ENCODE data around the gene PPME1.
"Not testable (repeated sequence)": the region's sequence is repeated elsewhere in the genome, so short reads cannot be mapped to it uniquely, and the experiment has no call there.

The PPME1 gene

DNA sequence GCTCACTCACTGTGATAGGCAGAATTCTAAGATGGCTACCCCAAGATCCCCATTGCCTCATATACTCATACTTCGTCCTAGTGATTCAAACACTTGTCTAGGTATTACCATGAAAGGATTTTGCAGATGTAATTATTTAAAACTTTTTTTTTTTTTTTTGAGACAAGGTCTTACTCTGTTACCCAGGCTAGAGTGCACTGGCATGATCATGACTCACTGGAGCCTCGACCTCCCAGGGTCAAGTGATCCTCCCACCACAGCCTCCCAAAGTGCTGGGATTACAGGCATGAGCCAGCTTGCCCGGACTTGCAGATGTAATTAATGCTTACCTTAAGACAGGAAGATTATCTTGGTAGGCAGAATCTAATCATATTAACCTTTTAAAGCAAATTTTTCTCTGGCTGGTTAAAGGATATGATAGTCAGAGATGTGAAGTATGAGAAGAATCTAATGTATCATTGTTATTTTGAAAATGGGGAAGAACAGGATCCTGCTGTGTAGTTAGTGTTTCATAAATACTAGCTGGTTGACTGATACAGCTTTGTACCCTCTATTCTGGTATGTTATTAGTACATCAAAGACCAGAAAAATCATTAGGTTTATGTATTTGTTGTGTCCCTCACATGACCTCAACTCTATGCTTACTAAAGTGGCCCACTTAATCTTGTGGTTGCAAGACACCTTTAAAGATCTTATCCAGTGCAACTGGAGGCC, 35.8 kb upstream of the PPME1 start:
- H3K4me1 ChIP-seq (ENCODE audit: insufficient read depth, insufficient read length): no peaks in the 10 kb centered on the region
- H3K27me3 ChIP-seq (ENCODE audit: insufficient read depth, insufficient read length): no peaks in the 10 kb centered on the region
- DNase-seq (ENCODE audit: low read depth, low spot score): no peak
- H3K4me3 ChIP-seq (ENCODE audit: insufficient read length, low read depth): no peak overlapping the region
- H3K9me3 ChIP-seq (ENCODE audit: insufficient read depth, low read length): peaks cover 23% of the 10 kb centered on the region
- no peak for TF ChIP-seq ZNF274 (IDR thresholded peaks at IDR 0.05; ENCODE audit: low read depth, low read length)
- no peak for TF ChIP-seq YY1 (IDR thresholded peaks at IDR 0.05; ENCODE audit: insufficient read depth, insufficient read length)
- no peak for TF ChIP-seq SUZ12 (IDR thresholded peaks at IDR 0.05; ENCODE audit: extremely low read depth, insufficient read depth, insufficient read length)
- H3K36me3 ChIP-seq (ENCODE audit: insufficient read depth, insufficient read length, low read length): peaks cover 73% of the 10 kb centered on the region
- H3K9ac ChIP-seq (ENCODE audit: insufficient read length, low read depth): no peak overlapping the region

DNA sequence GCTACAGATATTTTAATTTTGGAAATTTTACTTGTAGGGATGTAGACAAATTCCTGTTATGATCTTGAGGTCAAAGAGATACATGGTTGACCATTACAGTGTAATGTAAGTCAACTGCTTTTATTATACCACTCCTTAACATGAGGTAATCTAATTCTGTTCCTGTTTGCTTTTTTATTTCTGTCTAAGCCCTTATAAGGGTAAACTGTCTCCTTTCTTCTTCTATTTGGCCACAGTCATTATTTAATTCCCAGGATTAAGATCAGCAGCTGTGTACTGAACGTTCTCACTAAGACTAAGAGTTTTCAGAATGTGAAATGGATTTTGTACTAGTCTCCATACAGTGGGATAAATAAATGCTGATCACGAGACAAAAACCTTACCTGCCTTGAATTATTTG, 33.1 kb upstream of the PPME1 start:
- Histone ChIP-seq H3K36me3 (ENCODE audit: insufficient read depth, insufficient read length, low read length) (peaks cover 48% of the 10 kb centered on the region), H3K9me3 (ENCODE audit: insufficient read depth, low read length) (peaks cover 20% of the 10 kb centered on the region), H3K4me3 (ENCODE audit: insufficient read length, low read depth) (no peak overlapping the region), H3K9ac (ENCODE audit: insufficient read length, low read depth) (no peak overlapping the region), H3K27me3 (ENCODE audit: insufficient read depth, insufficient read length) (no peaks in the 10 kb centered on the region), H3K4me1 (ENCODE audit: insufficient read depth, insufficient read length) (no peaks in the 10 kb centered on the region)
- no peak for TF ChIP-seq YY1 (IDR thresholded peaks at IDR 0.05; ENCODE audit: insufficient read depth, insufficient read length)
- TF ChIP-seq ZNF274 (IDR thresholded peaks at IDR 0.05; ENCODE audit: low read depth, low read length): no peak
- TF ChIP-seq SUZ12 (IDR thresholded peaks at IDR 0.05; ENCODE audit: extremely low read depth, insufficient read depth, insufficient read length): no peak
- DNase-seq (ENCODE audit: low read depth, low spot score): no peak

DNA sequence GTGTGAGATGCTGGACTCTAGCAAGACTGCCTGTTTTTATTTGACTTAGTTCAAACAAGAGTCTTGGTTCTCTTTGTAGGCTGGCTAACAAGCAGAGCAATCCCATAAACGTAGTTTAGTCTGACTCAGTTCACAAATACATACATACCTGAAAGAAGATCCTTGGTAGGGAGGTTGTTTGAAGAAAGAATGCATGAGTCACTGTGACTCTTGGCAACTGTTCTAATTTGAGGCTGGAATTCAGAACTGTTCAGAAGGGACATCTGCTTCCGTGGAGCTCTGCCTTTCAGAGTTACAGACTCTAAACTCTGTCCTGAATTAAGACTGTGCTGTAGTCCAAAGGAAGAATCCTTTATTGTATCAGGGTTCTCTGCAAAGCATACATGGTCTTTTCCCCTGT, 32.5 kb upstream of the PPME1 start:
- H3K4me1 ChIP-seq (ENCODE audit: insufficient read depth, insufficient read length): no peaks in the 10 kb centered on the region
- H3K36me3 ChIP-seq (ENCODE audit: insufficient read depth, insufficient read length, low read length): peaks cover 42% of the 10 kb centered on the region
- no peak overlapping the region for H3K9ac ChIP-seq (ENCODE audit: insufficient read length, low read depth)
- no peaks in the 10 kb centered on the region for H3K27me3 ChIP-seq (ENCODE audit: insufficient read depth, insufficient read length)
- H3K4me3 ChIP-seq (ENCODE audit: insufficient read length, low read depth): no peak overlapping the region
- TF ChIP-seq ZNF274 (IDR thresholded peaks at IDR 0.05; ENCODE audit: low read depth, low read length): no peak
- TF ChIP-seq YY1 (IDR thresholded peaks at IDR 0.05; ENCODE audit: insufficient read depth, insufficient read length): no peak
- TF ChIP-seq SUZ12 (IDR thresholded peaks at IDR 0.05; ENCODE audit: extremely low read depth, insufficient read depth, insufficient read length): no peak
- peaks cover 20% of the 10 kb centered on the region for H3K9me3 ChIP-seq (ENCODE audit: insufficient read depth, low read length)
- DNase-seq (ENCODE audit: low read depth, low spot score): peak; percentile 5

DNA sequence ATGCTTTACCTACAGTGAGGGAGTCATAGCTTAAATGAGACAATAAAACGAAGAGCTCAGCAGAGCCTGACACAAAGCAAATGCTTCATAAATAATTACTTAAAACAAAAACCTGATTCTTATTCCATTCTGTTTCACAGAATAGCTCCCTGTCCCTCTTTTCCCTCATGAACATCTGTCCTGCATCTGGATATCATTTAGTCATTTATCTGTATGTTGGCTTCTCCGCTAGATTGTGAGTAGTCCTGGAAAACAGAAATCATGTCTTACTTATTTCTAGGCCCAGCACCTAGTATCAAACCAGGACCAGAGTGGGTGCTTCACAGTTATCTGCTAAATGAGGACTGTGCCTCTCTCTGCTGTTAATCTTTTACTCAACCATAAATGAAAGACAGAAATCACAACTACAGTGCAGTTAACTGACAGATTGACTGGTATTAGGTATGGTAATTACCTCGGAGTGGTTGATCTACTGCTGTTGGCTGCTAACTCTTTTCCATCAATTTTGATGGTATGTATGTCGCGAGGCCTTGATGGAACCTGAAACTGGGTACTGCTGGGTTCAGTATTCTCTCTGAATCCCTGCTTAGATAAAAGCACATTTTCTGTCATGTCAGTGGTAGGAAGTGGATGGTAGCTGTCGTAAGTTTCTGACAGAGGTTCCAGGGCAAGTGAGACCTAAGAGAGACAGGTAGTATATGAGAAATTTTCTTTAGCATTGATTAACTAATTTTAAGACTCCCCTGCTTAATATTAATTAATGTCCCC, 31.8 kb upstream of the PPME1 start:
- Histone ChIP-seq H3K9ac (ENCODE audit: insufficient read length, low read depth) (no peak overlapping the region), H3K4me3 (ENCODE audit: insufficient read length, low read depth) (no peak overlapping the region)
- no peak for DNase-seq (ENCODE audit: low read depth, low spot score)

DNA sequence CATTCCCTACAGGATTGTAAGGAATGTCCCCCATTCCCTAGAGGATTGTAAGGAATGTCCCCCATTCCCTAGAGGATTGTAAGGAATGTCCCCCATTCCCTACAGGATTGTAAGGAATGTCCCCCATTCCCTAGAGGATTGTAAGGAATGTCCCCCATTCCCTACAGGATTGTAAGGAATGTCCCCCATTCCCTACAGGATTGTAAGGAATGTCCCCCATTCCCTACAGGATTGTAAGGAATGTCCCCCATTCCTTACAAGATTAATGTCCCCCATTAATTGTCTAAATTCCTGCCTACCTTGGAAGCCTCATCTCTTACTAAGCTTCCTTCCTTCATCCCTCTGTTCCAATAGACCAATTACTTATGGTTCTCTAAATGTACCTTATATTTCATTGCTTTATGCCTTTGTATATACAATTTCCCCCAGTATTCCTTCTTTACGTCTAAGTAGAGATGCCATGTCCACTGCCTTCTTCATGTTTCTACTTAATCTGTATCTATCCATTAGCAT, 31.1 kb upstream of the PPME1 start:
- not testable (repeated sequence) for H3K4me1 ChIP-seq (ENCODE audit: insufficient read depth, insufficient read length)

More for the DNA sequence above, 31.8 kb upstream of the PPME1 start:
- TF ChIP-seq SUZ12 (IDR thresholded peaks at IDR 0.05; ENCODE audit: extremely low read depth, insufficient read depth, insufficient read length) (no peak), YY1 (IDR thresholded peaks at IDR 0.05; ENCODE audit: insufficient read depth, insufficient read length) (no peak), ZNF274 (IDR thresholded peaks at IDR 0.05; ENCODE audit: low read depth, low read length) (no peak)
- H3K27me3 ChIP-seq (ENCODE audit: insufficient read depth, insufficient read length): no peaks in the 10 kb centered on the region
- peaks cover 20% of the 10 kb centered on the region for H3K9me3 ChIP-seq (ENCODE audit: insufficient read depth, low read length)
- peaks cover 36% of the 10 kb centered on the region for H3K36me3 ChIP-seq (ENCODE audit: insufficient read depth, insufficient read length, low read length)
- no peaks in the 10 kb centered on the region for H3K4me1 ChIP-seq (ENCODE audit: insufficient read depth, insufficient read length)

DNA sequence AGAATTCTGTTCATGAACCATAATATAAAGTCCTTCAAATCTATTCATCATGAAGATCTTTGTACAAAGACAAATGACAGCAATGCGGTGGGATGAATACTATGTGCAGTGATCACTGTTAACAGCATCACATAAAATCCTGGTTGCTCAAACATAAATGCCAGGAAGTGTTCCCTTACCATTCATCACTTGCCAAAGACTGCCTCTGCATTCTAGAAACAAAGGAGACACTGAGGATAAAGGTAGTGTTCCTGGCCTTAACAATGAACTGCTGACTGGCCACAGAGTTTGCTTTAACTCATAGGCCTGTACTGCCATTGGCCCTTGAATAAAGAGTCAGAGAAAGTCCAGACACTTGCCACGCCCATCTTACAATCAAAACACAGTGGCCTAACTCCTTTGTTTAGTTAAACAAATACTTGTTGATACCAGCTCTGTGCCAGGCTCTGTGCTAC, 29.8 kb upstream of the PPME1 start:
- H3K4me1 ChIP-seq (ENCODE audit: insufficient read depth, insufficient read length): no peaks in the 10 kb centered on the region
- no peak overlapping the region for H3K9ac ChIP-seq (ENCODE audit: insufficient read length, low read depth)
- TF ChIP-seq ZNF274 (IDR thresholded peaks at IDR 0.05; ENCODE audit: low read depth, low read length) (no peak), YY1 (IDR thresholded peaks at IDR 0.05; ENCODE audit: insufficient read depth, insufficient read length) (no peak), SUZ12 (IDR thresholded peaks at IDR 0.05; ENCODE audit: extremely low read depth, insufficient read depth, insufficient read length) (no peak)
- no peaks in the 10 kb centered on the region for H3K27me3 ChIP-seq (ENCODE audit: insufficient read depth, insufficient read length)
- H3K36me3 ChIP-seq (ENCODE audit: insufficient read depth, insufficient read length, low read length): peaks cover 18% of the 10 kb centered on the region
- H3K9me3 ChIP-seq (ENCODE audit: insufficient read depth, low read length): peaks cover 20% of the 10 kb centered on the region
- no peak for DNase-seq (ENCODE audit: low read depth, low spot score)
- no peak overlapping the region for H3K4me3 ChIP-seq (ENCODE audit: insufficient read length, low read depth)

More for the DNA sequence above, 31.1 kb upstream of the PPME1 start:
- not testable (repeated sequence) for H3K27me3 ChIP-seq (ENCODE audit: insufficient read depth, insufficient read length); H3K9ac ChIP-seq (ENCODE audit: insufficient read length, low read depth); H3K4me3 ChIP-seq (ENCODE audit: insufficient read length, low read depth); DNase-seq (ENCODE audit: low read depth, low spot score)
- H3K9me3 ChIP-seq (ENCODE audit: insufficient read depth, low read length): peaks cover 20% of the 10 kb centered on the region
- H3K36me3 ChIP-seq (ENCODE audit: insufficient read depth, insufficient read length, low read length): peaks cover 31% of the 10 kb centered on the region

DNA sequence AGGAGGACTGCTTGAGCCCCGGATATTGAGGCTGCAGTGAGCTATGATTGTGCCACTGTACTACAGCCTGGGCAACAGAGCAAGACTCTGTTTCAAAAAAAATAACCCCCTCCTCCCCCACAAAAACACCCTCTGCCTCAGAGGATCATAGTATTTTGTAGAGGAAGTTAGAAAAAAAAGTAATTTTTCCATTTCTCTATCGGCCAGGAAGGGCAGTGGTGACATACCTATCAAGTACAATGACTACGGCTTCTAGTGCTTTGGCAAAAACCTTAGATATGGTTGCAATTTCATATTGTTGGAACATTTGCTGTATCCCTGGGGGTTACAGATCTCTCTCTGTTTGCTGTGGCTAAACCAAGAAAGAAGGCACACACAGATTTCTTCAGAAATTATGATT, 29.2 kb upstream of the PPME1 start:
- Histone ChIP-seq H3K9me3 (ENCODE audit: insufficient read depth, low read length) (peaks cover 20% of the 10 kb centered on the region), H3K36me3 (ENCODE audit: insufficient read depth, insufficient read length, low read length) (peaks cover 12% of the 10 kb centered on the region), H3K4me1 (ENCODE audit: insufficient read depth, insufficient read length) (no peaks in the 10 kb centered on the region), H3K27me3 (ENCODE audit: insufficient read depth, insufficient read length) (no peaks in the 10 kb centered on the region), H3K9ac (ENCODE audit: insufficient read length, low read depth) (no peak overlapping the region), H3K4me3 (ENCODE audit: insufficient read length, low read depth) (no peak overlapping the region)
- no peak for TF ChIP-seq SUZ12 (IDR thresholded peaks at IDR 0.05; ENCODE audit: extremely low read depth, insufficient read depth, insufficient read length)
- TF ChIP-seq ZNF274 (IDR thresholded peaks at IDR 0.05; ENCODE audit: low read depth, low read length): no peak
- no peak for TF ChIP-seq YY1 (IDR thresholded peaks at IDR 0.05; ENCODE audit: insufficient read depth, insufficient read length)
- DNase-seq (ENCODE audit: low read depth, low spot score): no peak

Data from NT2/D1 (cell line).